ENCODE measurements around the gene ODAD4.
A peak's percentile ranks its signal among the peaks of the same experiment; 100 is the strongest.
"Not testable (repeated sequence)": the region's sequence is repeated elsewhere in the genome, so short reads cannot be mapped to it uniquely, and the experiment has no call there.

The ODAD4 gene

DNA sequence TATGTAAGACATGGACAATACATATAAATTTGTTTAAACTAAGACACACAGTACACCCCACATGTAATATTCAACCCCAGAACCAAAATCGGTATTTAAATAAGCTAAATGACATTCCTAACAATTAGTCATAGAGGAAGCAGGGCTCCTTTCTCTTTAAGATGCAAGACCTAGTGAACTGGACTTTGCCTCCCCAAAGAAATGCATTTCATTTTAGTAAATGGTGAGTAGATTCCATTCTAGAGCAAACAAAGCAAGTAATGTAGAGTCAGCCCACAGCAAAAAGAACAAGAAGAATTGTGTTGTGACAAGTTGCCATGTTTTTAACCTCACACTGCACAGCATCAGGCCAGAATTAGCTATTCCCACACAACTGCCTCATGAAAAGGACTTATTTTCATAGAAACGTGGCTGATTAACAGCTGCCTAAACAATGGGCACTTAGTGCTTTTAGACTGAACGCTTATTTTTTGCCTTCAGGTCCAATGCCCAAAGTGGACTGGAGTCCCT is 72.4 kb downstream of the ODAD4 start:
- peak; percentile 67 for DNase-seq (ENCODE audit: low spot score)

DNA sequence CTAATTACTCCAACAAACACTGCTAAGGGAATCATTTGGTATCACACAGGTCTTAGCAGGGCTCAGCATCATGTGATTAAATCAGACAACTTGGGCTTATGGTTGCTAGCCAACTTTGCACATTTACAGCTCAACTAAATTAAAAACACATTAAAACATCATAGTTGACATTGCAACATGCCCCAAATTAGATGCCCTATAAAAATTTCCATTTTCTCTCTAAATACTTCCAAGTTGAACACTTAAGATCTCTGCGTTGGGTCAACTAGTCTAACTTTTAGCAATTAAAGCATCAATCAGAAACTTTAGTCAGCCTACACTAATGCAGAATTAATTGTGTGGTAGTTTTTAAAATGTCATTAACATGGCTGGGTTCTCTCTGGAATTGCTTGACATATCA is 74.7 kb downstream of the ODAD4 start:
- no peak for DNase-seq (ENCODE audit: low spot score)

DNA sequence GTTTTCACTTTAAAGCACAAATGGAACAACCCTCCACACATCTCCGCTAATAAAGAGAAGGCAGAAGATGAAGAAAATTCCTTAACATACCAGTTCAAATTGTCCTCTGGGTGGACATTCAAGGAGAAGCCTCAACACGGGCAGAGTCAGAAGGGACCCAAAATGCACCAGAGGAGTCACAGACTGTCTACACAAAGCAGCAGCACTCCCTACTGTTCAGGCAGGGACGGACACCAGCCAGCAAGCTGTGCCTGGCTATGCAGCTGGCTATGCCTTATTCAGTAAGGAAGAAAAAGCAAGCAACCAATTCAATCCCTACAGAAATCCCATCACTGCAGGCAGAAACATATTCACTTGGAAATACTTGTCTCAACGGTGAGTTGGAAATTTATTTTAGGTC is 78.8 kb downstream of the ODAD4 start:
- DNase-seq (ENCODE audit: low spot score), result peak; percentile 86

DNA sequence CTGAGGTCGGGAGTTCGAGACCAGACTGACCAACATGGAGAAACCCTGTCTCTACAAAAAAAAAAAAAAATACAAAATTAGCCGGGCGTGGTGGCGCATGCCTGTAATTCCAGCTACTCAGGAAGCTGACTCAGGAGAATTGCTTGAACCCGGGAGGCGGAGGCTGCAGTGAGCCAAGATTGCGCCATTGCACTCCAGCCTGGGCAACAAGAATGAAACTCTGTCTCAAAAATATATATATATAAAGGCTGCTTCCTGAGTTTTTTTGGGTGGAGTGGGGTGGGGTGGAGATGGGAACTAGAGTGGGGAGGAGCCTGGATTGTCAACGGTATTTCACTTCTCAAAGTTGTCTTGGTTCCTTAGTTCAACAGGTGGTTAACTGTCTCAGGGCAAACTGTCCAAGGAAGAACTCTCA is 79.9 kb downstream of the ODAD4 start:
- DNase-seq (ENCODE audit: low spot score), result not testable (repeated sequence)

DNA sequence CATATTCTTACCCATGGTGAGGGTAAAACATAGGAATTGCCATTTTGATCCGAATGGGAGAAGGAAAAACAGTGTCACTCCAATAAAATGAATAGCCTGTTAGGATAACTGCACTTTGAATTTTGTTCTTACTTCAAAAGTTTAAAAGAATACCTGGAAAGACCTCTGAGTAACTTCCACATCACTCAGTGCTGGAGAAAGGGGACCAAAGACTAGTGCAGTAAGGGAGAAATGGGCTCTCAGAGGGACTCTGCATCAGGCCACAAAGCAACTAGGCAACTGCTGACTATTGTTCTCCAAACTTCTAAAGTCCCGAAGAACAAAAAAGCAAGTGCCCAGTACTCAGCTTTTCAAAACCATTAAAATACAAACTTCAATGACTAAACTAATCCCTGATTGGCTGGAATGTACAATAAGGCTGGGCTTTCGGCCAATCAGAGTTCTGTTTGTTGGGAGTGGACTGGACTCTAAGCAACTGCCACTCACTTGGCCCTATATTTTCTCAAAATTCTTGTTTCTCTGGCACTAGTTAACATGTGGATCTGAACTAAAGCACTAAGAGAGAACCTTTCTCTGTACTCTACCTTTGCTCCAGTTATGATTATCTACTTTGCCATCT is 80.6 kb downstream of the ODAD4 start:
- no peak for DNase-seq (ENCODE audit: low spot score)

DNA sequence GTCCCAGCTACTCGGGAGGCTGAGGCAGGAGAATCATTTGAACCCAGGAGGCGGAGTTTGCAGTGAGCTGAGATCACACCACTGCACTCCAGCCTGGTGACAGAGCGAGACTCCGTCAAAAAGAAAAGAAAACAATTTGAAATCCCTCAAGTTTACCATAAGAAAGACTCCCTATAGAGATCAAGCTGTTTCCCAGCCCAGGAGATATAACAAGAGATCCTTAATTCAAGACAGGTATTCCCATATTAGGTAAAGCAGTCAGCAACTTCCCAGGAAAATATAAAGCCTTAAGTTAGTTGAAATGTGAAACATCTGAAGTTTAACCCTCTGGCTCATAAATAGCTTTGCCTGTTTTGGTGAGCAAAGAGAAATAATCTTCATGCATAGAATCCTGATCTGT is 81.9 kb downstream of the ODAD4 start:
- not testable (repeated sequence) for DNase-seq (ENCODE audit: low spot score)

DNA sequence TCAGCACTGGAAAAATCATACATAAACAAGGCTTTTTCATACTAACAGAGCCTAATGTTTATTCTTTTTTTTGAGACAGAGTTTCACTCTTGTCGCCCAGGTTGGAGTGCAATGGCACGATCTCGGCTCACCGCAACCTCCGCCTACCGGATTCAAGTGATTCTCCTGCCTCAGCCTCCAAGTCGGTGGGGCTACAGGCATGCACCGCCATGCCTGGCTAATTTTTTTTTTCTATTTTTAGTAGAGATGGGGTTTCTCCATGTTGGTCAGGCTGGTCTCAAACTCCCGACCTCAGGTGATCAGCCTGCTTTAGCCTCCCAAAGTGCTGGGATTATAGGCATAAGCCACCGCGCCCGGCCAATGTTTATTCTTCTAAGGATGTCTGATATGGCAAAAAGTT is 83.3 kb downstream of the ODAD4 start:
- not testable (repeated sequence) for DNase-seq (ENCODE audit: low spot score)
